Right ventricle myocardium superior (tissue), 1 donor: ENCODE data around the gene EPS8L2. TPM values are rescaled to one million over a fixed set of nuclear protein-coding genes. Genes with fewer than 3 reads are reported as not detected.
A peak's percentile ranks its signal among the peaks of the same experiment; 100 is the strongest.
"Not testable (repeated sequence)": the region's sequence is repeated elsewhere in the genome, so short reads cannot be mapped to it uniquely, and the experiment has no call there.

Experiments used
- ATAC-seq: fragments of 200-7000 bp; cut with Tn5 transposase; one replicate; pipeline ENCODE4 v1.9.1; 2020; ENCODE audit warnings: mild to moderate bottlenecking; ENCODE audit not compliant: poor library complexity
- DNase-seq: peaks from one replicate; pipeline ENCODE4 v3.0.0-alpha.2; 2020
- intact Hi-C: fragments of 100-400 bp; cut with DNase I; formaldehyde crosslinking; loops from one replicate; pipeline ENCODE4 v1.11.2; 2022
- total RNA-seq: library from RNA; stranded (reverse); fragmentation: NEBNext Ultra II Directional; extraction: Animal tissue kit (Norgen Biotek cat#: 25700); gene quantifications from one replicate; pipeline ENCODE4 v1.2.1, GENCODE V29; 2021
- donor health status: DM: no; HTN: yes; CAD: no; lungs with severe emphysema.

The EPS8L2 gene
- total RNA-seq, 1 donor from 2014 or later = 3.2 TPM

DNA sequence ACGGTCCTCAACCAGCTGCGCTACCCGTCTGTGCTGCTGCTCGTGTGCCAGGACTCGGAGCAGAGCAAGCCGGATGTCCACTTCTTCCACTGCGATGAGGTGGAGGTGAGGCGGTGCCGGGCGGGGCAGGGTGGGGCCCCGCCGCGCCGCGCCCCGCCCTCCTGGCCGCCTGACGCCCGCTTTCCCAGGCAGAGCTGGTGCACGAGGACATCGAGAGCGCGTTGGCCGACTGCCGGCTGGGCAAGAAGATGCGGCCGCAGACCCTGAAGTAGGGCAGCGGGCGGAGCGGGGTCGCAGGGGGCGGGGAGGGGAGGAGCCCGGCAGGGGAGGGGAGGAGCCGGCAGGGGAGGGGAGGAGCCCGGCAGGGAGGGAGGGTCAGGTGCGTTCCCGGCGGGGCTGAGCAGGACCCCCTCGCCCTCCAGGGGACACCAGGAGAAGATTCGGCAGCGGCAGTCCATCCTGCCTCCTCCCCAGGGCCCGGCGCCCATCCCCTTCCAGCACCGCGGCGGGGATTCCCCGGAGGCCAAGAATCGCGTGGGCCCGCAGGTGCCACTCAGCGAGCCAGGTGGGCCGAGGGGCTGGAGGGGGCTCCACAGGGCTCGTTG, 14.7 kb downstream of the EPS8L2 start:
- DNase-seq (no peak), ATAC-seq (peak; percentile 44)
- intact Hi-C loops = loop anchor here (10.0 kb wide), 2 partner anchors 56 to 166 kb away; no protein-coding TSS in a partner anchor

DNA sequence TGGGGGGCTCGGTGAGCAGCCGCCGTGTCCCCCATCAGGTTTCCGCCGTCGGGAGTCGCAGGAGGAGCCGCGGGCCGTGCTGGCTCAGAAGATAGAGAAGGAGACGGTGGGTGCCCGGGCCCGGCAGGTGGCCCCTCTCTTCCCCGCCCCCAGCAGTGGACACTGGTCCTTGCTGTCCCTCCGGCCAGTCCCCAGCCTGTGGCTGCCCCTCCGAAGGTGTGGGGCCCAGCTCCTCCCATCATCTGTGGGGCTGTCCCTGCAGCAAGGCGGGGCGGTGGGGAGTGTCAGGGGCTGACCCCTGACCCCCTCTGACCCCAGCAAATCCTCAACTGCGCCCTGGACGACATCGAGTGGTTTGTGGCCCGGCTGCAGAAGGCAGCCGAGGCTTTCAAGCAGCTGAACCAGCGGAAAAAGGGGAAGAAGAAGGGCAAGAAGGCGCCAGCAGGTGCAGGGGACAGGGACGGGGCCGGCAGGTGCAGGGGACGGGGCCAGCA, 15.3 kb downstream of the EPS8L2 start:
- no peak for ATAC-seq
- DNase-seq = no peak
- intact Hi-C loops = loop anchor here (10.0 kb wide), 2 partner anchors 56 to 166 kb away; no protein-coding TSS in a partner anchor

DNA sequence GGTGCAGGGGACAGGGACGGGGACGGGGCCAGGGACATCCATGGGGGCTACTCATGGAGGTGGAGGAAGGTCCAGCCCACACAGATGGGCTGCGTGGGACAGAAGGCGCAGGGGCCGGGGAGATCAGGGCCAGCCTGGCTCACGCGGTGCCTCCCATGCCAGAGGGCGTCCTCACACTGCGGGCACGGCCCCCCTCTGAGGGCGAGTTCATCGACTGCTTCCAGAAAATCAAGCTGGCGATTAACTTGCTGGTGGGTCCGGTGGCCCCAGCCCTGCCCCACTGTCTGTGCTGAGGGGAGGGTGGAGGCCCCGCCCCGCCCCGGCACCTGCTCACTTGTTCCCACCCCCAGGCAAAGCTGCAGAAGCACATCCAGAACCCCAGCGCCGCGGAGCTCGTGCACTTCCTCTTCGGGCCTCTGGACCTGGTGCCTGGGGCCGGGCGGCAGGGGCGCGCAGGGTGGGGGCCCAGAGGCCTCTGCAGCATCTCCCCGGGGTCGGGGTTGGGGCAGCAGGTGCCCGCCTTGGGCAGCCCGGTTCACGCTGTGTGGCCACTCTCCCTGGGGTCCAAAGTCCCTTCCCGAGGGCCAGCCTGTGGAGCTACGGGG, 15.8 kb downstream of the EPS8L2 start:
- DNase-seq = peak; percentile 68
- intact Hi-C loops = loop anchor here (10.0 kb wide), 2 partner anchors 57 to 167 kb away; no protein-coding TSS in a partner anchor
- ATAC-seq = no peak

DNA sequence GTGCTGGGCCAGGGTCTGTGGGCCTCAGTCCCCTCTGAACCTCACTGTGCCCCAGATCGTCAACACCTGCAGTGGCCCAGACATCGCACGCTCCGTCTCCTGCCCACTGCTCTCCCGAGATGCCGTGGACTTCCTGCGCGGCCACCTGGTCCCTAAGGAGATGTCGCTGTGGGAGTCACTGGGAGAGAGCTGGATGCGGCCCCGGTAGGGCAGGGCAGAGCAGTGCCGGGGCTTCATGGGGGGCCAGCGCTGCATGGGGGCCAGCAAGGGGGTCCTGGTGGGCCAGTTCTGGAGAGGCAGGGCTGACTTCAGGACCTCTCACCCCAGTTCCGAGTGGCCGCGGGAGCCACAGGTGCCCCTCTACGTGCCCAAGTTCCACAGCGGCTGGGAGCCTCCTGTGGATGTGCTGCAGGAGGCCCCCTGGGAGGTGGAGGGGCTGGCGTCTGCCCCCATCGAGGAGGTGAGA, 16.3 kb downstream of the EPS8L2 start:
- ATAC-seq = no peak
- DNase-seq = no peak
- intact Hi-C loops = loop anchor here (10.0 kb wide), 2 partner anchors 58 to 168 kb away; no protein-coding TSS in a partner anchor

DNA sequence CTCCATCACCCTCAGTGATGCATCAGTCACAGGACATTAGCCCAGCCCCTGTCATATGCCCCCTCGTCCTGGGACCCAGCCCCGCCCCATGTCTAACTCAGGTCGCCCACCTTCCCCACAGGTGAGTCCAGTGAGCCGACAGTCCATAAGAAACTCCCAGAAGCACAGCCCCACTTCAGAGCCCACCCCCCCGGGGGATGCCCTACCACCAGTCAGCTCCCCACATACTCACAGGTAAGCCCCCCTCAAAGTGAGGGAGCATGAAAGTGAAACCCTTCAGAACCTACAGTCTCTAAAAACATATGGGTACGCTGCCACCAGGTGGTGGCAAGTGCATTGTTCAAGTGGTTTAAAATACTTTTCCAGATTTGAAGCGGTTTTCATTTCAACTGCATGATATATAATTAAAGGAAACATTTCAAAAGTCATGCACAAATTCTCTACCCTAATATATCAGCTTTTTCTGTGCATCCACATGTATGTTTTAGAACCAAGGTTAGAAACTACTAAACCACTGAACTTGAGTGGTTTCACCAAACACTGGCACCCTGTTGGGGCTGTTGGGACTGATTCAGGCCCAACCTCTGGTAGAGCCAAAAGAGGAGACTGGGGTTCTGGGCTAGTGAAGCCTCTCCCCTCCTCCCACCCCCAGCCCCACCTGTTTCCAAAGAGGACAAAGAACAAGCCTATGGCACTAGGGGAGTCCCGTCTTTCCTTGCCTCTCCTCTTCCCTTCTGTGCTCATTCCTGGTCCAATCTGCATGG, 17.3 kb downstream of the EPS8L2 start:
- no peak for ATAC-seq
- intact Hi-C loops = loop anchor here (10.0 kb wide), 2 partner anchors 59 to 169 kb away; no protein-coding TSS in a partner anchor
- DNase-seq = no peak

DNA sequence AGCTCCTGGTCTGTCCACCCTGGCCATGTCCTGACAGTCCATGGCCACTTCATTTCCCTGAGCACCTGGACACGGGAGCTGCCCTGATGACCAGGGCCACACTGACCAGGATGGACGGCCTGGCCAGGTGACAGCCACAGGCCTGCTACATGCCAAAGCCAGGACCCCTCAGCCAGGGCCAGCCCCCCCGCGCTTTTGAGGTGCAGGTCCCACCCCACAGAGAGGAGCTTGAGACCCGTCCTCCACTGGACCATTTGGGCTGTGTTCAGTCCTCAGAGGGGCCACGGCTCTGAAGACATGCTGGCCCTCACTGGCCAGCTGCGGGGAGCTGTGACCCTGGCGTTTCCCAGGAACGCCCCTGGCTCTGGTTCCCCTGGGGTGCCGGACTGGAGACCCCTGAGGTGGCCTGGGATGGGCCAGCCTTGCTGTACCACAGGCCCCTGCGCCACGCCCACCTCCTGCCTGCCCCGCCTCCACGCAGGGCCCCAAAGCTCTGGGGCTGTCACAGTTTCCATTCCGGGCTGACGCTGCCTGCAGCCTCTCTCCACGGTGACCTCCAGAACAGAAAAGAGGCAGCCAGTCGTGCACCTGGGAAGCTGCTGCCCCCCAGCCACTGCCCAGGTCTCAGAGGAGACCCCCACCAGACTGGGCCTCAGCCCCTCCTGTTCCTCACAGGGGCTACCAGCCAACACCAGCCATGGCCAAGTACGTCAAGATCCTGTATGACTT, 18.2 kb downstream of the EPS8L2 start:
- intact Hi-C loops = loop anchor here (10.0 kb wide), 2 partner anchors 59 to 169 kb away; no protein-coding TSS in a partner anchor
- DNase-seq (no peak), ATAC-seq (no peak)

DNA sequence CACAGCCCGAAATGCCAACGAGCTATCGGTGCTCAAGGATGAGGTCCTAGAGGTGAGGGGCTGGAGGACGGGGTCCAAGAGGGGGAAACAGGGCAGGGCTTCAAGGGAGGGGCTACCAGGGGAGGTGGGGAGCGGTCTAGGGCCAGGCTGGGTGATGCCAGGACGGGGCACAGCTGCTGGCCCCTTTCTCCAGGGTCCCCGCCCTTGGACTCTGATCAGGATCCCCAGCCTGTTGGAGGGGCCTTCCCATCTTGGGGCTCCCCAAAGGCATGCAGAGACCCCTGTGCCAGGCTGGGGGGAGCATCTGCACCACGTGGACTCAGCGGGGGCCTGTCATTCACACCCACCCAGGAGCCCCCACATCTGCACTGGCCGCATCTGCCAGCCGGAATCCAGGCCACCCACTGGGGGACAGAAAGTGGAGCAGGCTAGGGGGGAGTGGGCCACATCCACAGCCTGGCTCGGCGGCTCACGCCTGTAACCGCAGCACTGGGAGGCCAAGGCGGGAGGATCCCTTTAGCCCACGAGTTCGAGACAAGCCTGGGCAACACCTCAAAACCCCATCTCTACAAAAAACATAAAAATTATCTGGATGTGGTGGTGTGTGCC, 18.9 kb downstream of the EPS8L2 start:
- DNase-seq (no peak), ATAC-seq (no peak)
- intact Hi-C loops = loop anchor here (10.0 kb wide), 2 partner anchors 60 to 170 kb away; no protein-coding TSS in a partner anchor

DNA sequence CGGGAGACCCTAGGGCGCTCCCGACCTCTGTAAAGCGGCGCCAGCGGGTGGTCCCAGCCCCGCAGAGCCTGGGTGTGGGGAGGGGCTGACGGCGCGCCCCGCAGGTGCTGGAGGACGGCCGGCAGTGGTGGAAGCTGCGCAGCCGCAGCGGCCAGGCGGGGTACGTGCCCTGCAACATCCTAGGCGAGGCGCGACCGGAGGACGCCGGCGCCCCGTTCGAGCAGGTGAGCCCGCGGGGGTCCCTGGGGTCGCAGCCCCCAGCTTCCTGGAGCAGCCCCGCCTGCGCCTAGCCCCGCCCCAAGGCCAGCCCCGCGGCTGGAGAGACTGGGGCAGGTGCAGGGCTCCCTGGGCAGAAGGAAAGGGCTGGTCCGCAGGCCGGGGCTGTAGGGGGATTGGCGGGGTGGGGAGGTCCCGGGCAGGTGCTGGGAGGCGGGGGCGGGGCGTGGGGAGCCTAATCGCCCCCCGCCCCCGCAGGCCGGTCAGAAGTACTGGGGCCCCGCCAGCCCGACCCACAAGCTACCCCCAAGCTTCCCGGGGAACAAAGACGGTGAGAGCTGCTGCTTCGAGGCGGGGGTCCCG, 19.7 kb downstream of the EPS8L2 start:
- ATAC-seq (no peak), DNase-seq (no peak)
- intact Hi-C loops = loop anchor here (10.0 kb wide), 2 partner anchors 61 to 171 kb away; no protein-coding TSS in a partner anchor

DNA sequence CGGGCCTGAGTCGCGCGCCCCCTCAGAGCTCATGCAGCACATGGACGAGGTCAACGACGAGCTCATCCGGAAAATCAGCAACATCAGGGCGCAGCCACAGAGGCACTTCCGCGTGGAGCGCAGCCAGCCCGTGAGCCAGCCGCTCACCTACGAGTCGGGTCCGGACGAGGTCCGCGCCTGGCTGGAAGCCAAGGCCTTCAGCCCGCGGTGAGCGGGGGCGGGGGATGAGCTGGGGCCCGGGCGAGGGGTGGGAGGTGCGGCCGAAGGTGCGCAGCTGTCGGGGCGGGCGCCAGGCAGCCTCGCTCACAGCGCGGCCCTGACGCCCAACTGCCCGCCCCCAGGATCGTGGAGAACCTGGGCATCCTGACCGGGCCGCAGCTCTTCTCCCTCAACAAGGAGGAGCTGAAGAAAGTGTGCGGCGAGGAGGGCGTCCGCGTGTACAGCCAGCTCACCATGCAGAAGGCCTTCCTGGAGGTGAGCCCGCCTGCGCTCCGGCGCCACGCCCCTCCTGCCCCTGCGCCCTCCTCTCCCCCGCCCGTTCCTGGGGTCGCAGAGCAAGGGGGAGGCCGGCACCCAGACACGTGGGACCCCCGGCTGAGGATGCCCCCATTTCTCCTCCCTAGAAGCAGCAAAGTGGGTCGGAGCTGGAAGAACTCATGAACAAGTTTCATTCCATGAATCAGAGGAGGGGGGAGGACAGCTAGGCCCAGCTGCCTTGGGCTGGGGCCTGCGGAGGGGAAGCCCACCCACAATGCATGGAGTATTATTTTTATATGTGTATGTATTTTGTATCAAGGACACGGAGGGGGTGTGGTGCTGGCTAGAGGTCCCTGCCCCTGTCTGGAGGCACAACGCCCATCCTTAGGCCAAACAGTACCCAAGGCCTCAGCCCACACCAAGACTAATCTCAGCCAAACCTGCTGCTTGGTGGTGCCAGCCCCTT, 20.5 kb downstream of the EPS8L2 start:
- no peak for ATAC-seq

DNA sequence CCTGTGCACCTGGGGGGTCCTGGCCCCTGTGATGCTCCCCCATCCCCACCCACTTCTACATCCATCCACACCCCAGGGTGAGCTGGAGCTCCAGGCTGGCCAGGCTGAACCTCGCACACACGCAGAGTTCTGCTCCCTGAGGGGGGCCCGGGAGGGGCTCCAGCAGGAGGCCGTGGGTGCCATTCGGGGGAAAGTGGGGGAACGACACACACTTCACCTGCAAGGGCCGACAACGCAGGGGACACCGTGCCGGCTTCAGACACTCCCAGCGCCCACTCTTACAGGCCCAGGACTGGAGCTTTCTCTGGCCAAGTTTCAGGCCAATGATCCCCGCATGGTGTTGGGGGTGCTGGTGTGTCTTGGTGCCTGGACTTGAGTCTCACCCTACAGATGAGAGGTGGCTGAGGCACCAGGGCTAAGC, 21.3 kb downstream of the EPS8L2 start:
- no peak for ATAC-seq
- DNase-seq = no peak
- intact Hi-C loops = loop anchor here (10.0 kb wide), 2 partner anchors 62 to 172 kb away; no protein-coding TSS in a partner anchor

More for the DNA sequence above, 20.5 kb downstream of the EPS8L2 start:
- intact Hi-C loops = loop anchor here (10.0 kb wide), 2 partner anchors 62 to 172 kb away; no protein-coding TSS in a partner anchor
- peak; percentile 71 for DNase-seq

DNA sequence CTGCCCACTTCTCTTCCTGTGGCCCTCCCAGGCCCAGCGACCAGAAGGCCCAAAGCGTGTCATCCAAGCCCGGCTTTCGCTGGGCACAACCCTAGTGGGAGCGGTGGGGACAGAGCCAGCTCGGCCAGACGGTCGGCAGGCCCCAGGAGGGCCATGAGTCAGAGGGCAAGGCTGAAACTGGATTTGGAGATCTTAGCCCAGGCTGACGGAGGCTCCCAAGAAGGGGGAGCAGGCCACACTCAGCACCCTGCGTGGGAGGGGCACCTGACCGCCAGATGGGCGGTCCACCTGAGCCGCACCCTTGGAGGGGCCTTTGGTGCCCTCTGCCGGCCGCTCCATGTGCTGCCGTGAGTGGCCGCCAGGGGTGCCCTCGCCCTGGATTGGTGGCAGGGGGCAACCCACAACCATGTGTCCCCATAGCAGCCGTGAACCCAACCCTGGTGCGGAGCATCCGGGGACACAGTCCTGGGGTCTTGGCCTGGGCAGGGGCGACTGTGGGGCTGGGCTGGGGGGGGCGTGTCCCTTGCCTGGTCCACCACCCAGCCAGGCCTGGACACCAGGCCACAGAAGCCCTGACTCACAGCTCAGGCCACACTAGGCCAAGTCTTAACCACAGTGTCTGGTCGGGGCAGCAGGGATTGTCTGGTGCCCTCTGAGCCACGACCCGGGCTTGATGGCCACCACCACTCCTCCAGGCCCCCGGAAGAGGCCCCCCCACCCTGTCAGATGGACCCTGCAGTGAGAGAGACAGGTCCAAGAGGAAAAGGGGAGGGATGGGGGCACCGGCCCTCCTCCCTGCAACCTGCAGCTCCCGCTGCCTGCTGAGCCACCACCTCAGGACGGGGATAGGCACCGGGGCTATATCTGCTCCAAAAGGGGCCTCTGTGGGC, 22.1 kb downstream of the EPS8L2 start:
- ATAC-seq (peak; percentile 92), DNase-seq (peak; percentile 88)
- intact Hi-C loops = loop anchor here (10.0 kb wide), 2 partner anchors 63 to 173 kb away; no protein-coding TSS in a partner anchor

DNA sequence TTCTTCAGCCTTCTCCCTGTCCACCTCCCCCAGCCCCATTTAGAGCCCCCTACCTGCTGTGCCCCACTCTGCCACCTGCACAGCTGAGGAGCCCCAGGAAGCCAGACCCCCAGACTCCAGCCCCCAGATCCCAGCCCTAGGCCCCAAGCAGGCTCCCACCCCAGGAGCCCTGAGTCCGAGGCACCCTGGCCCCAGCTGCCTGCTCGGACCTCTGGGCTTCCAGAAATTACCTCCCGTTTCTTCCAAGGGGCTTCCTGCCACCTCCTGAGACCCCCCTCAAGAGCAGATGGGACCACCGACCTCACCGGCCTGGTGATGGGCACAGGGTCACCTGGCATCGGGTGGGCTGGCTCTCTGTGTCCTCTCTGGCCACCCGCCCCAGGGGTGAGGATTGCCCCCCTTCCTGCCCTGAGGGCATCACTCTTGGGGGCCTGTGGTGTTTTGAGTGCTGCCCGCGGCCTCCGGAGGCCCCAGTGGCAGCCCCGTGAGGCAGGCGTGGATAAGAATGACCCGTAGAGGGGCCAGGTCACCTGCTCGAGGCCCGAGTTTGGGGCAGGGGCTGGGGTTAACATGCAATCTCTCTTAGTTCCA, 23.0 kb downstream of the EPS8L2 start:
- DNase-seq (no peak), ATAC-seq (no peak)
- intact Hi-C loops = loop anchor here (10.0 kb wide), 2 partner anchors 64 to 174 kb away; no protein-coding TSS in a partner anchor

DNA sequence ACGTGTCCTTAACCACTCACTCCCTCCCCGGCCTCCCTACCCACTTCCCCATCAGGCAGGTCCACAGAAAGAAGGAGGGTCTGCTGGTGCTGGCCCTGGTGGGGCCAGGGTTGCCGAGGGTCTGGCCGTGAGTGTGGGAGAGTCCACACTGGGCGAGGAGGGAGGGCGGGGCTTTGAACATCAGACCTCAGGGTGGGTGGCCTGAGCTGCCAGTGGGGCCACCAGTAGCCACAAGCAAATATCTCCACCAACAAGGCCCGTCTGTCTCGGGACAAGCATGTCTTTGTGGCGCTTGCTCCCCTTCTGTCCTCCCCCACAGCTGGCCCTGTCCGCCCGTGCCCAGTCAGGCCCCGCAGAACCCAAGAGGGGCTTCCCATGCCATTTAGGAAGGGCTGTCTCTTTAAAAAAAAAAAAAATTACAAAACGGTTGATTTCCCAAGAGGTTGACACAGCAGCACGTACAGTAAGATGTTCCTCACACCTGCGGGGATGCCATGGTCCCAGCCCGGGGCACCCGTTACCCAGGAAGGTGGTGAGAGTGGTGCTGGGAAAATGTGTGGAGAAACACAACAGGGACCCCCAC, 23.6 kb downstream of the EPS8L2 start:
- DNase-seq (no peak), ATAC-seq (no peak)
- intact Hi-C loops = loop anchor here (10.0 kb wide), 2 partner anchors 65 to 175 kb away; no protein-coding TSS in a partner anchor

DNA sequence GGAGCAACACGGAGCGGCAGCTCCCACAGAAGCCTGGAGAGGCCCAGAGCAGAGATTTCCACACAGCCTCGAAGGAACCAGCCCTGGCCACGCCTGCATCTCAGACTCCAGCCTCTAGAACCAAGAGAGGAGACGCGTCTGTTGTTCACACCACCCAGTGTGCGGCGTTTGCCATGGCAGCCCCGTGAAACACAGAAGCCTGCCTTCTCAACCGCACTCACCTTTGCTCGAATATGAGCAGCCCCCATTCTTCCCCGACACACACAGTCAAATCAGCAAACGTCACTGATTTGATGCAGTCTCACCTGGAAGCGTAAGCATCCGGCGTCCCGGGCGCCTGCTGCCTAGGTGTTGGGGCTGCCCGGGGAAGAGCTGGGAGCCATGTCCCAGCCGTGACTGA, 27.0 kb downstream of the EPS8L2 start:
- intact Hi-C loops = no loop called here
- DNase-seq (no peak), ATAC-seq (no peak)

DNA sequence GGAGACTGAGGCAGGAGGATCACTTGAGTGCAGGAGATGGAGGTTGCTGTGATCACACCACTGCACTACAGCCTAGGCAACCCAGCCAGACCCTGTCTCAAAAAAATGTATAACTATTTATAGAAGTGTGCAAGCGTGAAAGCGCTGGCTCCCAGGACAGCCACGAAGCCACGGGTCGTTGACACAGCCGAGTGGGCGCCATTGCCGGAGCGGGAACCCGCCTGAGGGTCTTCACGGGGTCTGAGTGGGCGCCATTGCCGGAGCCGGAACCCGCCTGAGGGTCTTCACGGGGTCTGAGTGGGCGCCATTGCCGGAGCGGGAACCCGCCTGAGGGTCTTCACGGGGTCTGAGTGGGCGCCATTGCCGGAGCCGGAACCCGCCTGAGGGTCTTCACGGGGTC, 28.5 kb downstream of the EPS8L2 start:
- ATAC-seq, intact Hi-C loops, DNase-seq: not testable (repeated sequence)
